AG09319 (cell line): ENCODE results near the gene PHF20.

ENCODE experiments used
- DNase-seq: peaks from one replicate; pipeline ENCODE4 v3.0.0-alpha.2; 2010; ENCODE audit warnings: low read depth; ENCODE audit errors: extremely low read depth
- CTCF ChIP-seq: IDR thresholded peaks from 2 replicates; pipeline ENCODE4 v1.5.1; 2011; ENCODE audit warnings: low read depth, mild to moderate bottlenecking, inconsistent platforms, low read length, moderate library complexity

PHF20 gene

GRCh38 chr20:35909176-35909575, 137.4 kb downstream of the PHF20 start:
- DNase-seq: no peak
- TF ChIP-seq CTCF: no peak

GRCh38 chr20:35909796-35910195, 138.0 kb downstream of the PHF20 start:
- no peak for TF ChIP-seq CTCF
- DNase-seq: no peak

GRCh38 chr20:35910254-35910653, 138.4 kb downstream of the PHF20 start:
- DNase-seq: no peak
- TF ChIP-seq CTCF: no peak

- TF ChIP-seq CTCF: no peak
- no peak for DNase-seq
Observed at GRCh38 chr20:35912881-35913280, 141.1 kb downstream of the PHF20 start.

- no peak for TF ChIP-seq CTCF
- DNase-seq: no peak
Observed at GRCh38 chr20:35917077-35917476, 145.3 kb downstream of the PHF20 start.

- no peak for TF ChIP-seq CTCF
- DNase-seq: no peak
Observed at GRCh38 chr20:35918021-35918420, 146.2 kb downstream of the PHF20 start.

GRCh38 chr20:35920523-35920922, 148.7 kb downstream of the PHF20 start:
- no peak for DNase-seq
- TF ChIP-seq CTCF: no peak
